Activated CD8-positive, alpha-beta T cell treated with anti-CD3 and anti-CD28 coated beads, Interleukin-2, amount 10 ng/mL, durations not matched to agents 7 days and 5 days (primary cell): Measurements from ENCODE around the gene ATP6V0E2. TPM values are rescaled to one million over a fixed set of nuclear protein-coding genes. Genes with fewer than 3 reads are reported as not detected.

ENCODE experiments used
- ATAC-seq: fragments of 150-1000 bp; cut with Tn5 transposase; one replicate; pipeline ENCODE4 v1.10.0; 2021; ENCODE audit warnings: moderate library complexity
- CTCF ChIA-PET: fragments of 350-600 bp; sonication (Branson Sonifier 250); formaldehyde crosslinking; loops from one replicate; lab custom pipeline; 2021; ENCODE audit warnings: antibody characterized with exemption; lab: Charles Lee
- POLR2A ChIA-PET: fragments of 350-600 bp; sonication (Branson Sonifier 250); formaldehyde crosslinking; loops from one replicate; lab custom pipeline; 2021; ENCODE audit warnings: antibody characterized with exemption; lab: Charles Lee
- DNase-seq: peaks from one replicate; pipeline ENCODE4 v3.0.0-alpha.2; 2020
- H3K27ac Mint-ChIP-seq: one replicate; pipeline ENCODE4 v1.8.0; 2021; ENCODE audit warnings: mild to moderate bottlenecking, mixed read lengths
- H3K27me3 Mint-ChIP-seq: one replicate; pipeline ENCODE4 v1.8.0; 2021; ENCODE audit warnings: low read depth, mixed read lengths
- H3K36me3 Mint-ChIP-seq: one replicate; pipeline ENCODE4 v1.8.0; 2021; ENCODE audit warnings: low read depth, mixed read lengths
- H3K4me1 Mint-ChIP-seq: one replicate; pipeline ENCODE4 v1.8.0; 2021; ENCODE audit warnings: low read depth, mixed read lengths
- H3K4me3 Mint-ChIP-seq: one replicate; pipeline ENCODE4 v1.8.0; 2021; ENCODE audit warnings: mild to moderate bottlenecking, mixed read lengths
- H3K9me3 Mint-ChIP-seq: one replicate; pipeline ENCODE4 v1.8.0; 2022; ENCODE audit warnings: mixed read lengths; ENCODE audit not compliant: insufficient read depth
- total RNA-seq, 2 experiments: library from RNA; stranded (reverse); gene quantifications; one replicate each; pipeline ENCODE4 v1.2.3, GENCODE V29; 2021

Gene ATP6V0E2
- total RNA-seq, 2 experiments from 2014 or later: 92.9 to 99.6 TPM

DNA sequence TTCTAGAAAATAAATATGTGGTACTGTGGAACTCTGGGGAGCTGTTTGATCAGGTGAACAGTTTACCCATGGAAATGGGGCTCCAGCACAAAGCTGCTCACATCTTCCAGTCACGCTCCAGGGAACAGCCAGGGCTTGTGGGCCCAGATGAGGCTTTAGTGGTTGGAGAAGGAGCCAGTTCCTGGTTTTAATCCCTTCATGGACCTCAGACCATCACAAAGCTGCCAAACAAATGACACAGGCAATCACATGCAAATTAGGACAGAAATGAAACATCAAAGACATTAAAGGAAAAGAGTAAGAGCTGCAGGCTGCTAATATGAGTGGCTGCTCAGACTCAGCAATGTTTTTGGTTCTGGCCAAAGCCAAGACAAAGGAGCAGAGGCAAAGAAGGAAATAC is 2.2 kb upstream of the ATP6V0E2 start:
- H3K36me3 Mint-ChIP-seq: peaks cover 43% of the 10 kb centered on the region
- CTCF ChIA-PET: interaction anchor here (0.9 to 1.6 kb wide), 2 partner anchors 12 to 33 kb away, joined by 6 to 11 read pairs; partner anchors contain the start of gene ZNF862
- peak; percentile 25 for DNase-seq
- no peaks in the 10 kb centered on the region for H3K27me3 Mint-ChIP-seq
- H3K4me3 Mint-ChIP-seq: peak overlapping the region; percentile 84
- peaks cover 83% of the 10 kb centered on the region for H3K4me1 Mint-ChIP-seq
- POLR2A ChIA-PET: interaction anchor here (0.6 to 6.2 kb wide), 3 partner anchors 33 to 861 kb away, joined by 3 to 35 read pairs (median 3); partner anchors contain the start of gene ZNF862
- peak overlapping the region; percentile 98 for H3K27ac Mint-ChIP-seq
- ATAC-seq: no peak
- H3K9me3 Mint-ChIP-seq: no peaks in the 10 kb centered on the region

- ChIA-PET POLR2A (interaction anchor here (6.2 kb wide), 1 partner anchor 34 kb away, joined by 35 read pairs; the partner anchor contains the start of gene ZNF862), CTCF (interaction anchor here (1.6 kb wide), 1 partner anchor 11 kb away, joined by 11 read pairs; no protein-coding TSS in a partner anchor)
- Mint-ChIP-seq H3K27me3 (no peaks in the 10 kb centered on the region), H3K36me3 (peaks cover 43% of the 10 kb centered on the region), H3K9me3 (no peaks in the 10 kb centered on the region), H3K4me1 (peaks cover 78% of the 10 kb centered on the region), H3K4me3 (peak overlapping the region; percentile 84), H3K27ac (peak overlapping the region; percentile 98)
- peak; percentile 52 for DNase-seq
- ATAC-seq: no peak
Observed at GRCh38 chr7:149872419-149873073, 1.2 kb upstream of the ATP6V0E2 start.

DNA sequence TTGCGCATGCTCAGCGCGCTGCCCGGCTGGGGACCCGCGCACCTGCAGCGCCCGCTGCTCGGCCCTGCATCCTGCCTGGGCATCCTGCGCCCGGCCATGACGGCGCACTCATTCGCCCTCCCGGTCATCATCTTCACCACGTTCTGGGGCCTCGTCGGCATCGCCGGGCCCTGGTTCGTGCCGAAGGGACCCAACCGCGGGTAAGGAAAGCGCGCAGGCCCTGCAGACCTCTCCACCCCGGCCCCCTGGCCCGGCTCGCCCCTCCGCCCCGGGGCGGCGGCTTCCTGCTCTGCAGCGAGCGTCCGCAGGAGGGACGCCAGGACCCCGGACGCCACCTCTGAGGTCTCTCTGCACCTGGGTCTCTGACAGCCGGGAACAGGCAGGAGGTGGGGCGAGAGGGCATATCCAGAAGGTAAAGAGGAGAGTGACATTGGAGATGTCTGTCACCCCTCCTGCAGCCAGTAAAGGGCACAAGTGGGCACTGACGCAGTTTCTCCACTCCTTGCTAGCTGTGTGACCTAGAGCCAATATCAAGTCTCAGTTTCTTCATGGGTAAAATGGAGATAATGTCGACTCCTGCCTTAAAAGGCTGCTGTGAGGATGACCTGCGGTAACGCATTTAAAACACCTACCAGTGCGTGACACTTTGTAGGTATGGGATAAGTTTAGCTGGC is 338 bp downstream of the ATP6V0E2 start:
- DNase-seq: peak; percentile 58
- ChIA-PET POLR2A (interaction anchor here (0.8 kb wide), 1 partner anchor 9 kb away, joined by 3 read pairs; no protein-coding TSS in a partner anchor), CTCF (interaction anchor here (1.4 to 1.5 kb wide), 3 partner anchors 9 to 24 kb away, joined by 3 to 6 read pairs (median 3); no protein-coding TSS in a partner anchor)
- H3K27ac Mint-ChIP-seq: peak overlapping the region; percentile 85
- H3K4me3 Mint-ChIP-seq: peak overlapping the region; percentile 84
- H3K27me3 Mint-ChIP-seq: no peaks in the 10 kb centered on the region
- peaks cover 41% of the 10 kb centered on the region for H3K36me3 Mint-ChIP-seq
- no peaks in the 10 kb centered on the region for H3K9me3 Mint-ChIP-seq
- H3K4me1 Mint-ChIP-seq: peaks cover 70% of the 10 kb centered on the region
- ATAC-seq: no peak

GRCh38 chr7:149874644-149875028 is 867 bp downstream of the ATP6V0E2 start:
- peaks cover 43% of the 10 kb centered on the region for H3K36me3 Mint-ChIP-seq
- H3K27ac Mint-ChIP-seq: peak overlapping the region; percentile 85
- ATAC-seq: no peak

DNA sequence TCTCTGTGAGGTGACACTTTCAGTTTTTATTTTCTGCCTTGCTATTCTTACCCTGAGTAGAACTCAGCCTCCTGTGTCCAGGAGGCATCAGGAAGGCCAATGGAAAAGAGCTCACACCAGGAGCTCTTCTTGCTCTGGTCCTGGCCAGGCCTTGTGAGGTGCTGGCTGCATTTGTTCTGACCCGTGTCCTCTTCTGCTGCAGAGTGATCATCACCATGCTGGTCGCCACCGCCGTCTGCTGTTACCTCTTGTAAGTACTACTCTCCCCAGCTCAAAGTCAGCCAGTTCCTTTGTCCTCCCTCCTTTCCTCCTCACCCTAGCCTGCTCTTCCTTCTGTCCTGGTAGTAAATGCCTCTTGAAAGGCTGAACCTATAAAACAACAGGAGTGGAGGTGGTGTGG is 1.6 kb downstream of the ATP6V0E2 start:
- H3K4me1 Mint-ChIP-seq: peaks cover 58% of the 10 kb centered on the region
- DNase-seq: no peak
- ATAC-seq: no peak
- peak overlapping the region; percentile 84 for H3K4me3 Mint-ChIP-seq
- peak overlapping the region; percentile 51 for H3K27ac Mint-ChIP-seq
- ChIA-PET CTCF (interaction anchor here (1.4 to 1.5 kb wide), 3 partner anchors 8 to 25 kb away, joined by 3 to 6 read pairs (median 3); no protein-coding TSS in a partner anchor), POLR2A (no interaction called here)
- H3K27me3 Mint-ChIP-seq: no peaks in the 10 kb centered on the region
- peaks cover 44% of the 10 kb centered on the region for H3K36me3 Mint-ChIP-seq
- no peaks in the 10 kb centered on the region for H3K9me3 Mint-ChIP-seq

More at GRCh38 chr7:149874644-149875028, 867 bp downstream of the ATP6V0E2 start:
- peaks cover 66% of the 10 kb centered on the region for H3K4me1 Mint-ChIP-seq
- ChIA-PET CTCF (interaction anchor here (1.4 to 1.5 kb wide), 3 partner anchors 8 to 25 kb away, joined by 3 to 6 read pairs (median 3); no protein-coding TSS in a partner anchor), POLR2A (interaction anchor here (0.8 kb wide), 1 partner anchor 9 kb away, joined by 3 read pairs; no protein-coding TSS in a partner anchor)
- peak overlapping the region; percentile 84 for H3K4me3 Mint-ChIP-seq
- no peaks in the 10 kb centered on the region for H3K27me3 Mint-ChIP-seq
- no peak for DNase-seq
- no peaks in the 10 kb centered on the region for H3K9me3 Mint-ChIP-seq

GRCh38 chr7:149877890-149878522 is 4.2 kb downstream of the ATP6V0E2 start:
- H3K9me3 Mint-ChIP-seq: no peaks in the 10 kb centered on the region
- H3K4me1 Mint-ChIP-seq: peaks cover 40% of the 10 kb centered on the region
- ChIA-PET POLR2A (interaction anchor here (0.6 kb wide), 1 partner anchor 899 kb away, joined by 3 read pairs; no protein-coding TSS in a partner anchor), CTCF (no interaction called here)
- H3K36me3 Mint-ChIP-seq: peaks cover 45% of the 10 kb centered on the region
- H3K4me3 Mint-ChIP-seq: no peak overlapping the region
- no peak for DNase-seq
- ATAC-seq: no peak
- no peak overlapping the region for H3K27ac Mint-ChIP-seq
- no peaks in the 10 kb centered on the region for H3K27me3 Mint-ChIP-seq

DNA sequence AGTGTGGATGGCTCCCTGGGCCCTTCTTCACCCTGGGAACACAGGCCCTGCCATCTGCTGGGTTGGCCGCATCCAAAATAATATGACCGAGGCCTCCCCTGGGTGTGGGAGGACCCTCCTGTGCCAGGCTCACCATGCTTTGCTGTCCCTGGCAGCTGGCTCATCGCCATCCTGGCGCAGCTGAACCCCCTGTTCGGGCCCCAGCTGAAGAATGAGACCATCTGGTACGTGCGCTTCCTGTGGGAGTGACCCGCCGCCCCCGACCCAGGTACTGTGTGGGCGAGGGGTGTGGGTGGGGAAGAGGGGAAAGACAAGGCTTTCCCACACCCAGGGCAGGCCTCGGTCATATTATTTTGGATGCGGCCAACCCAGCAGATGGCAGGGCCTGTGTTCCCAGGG is 4.8 kb downstream of the ATP6V0E2 start:
- Mint-ChIP-seq H3K4me3 (no peak overlapping the region), H3K27ac (no peak overlapping the region), H3K4me1 (peaks cover 45% of the 10 kb centered on the region), H3K27me3 (no peaks in the 10 kb centered on the region), H3K36me3 (peaks cover 49% of the 10 kb centered on the region), H3K9me3 (no peaks in the 10 kb centered on the region)
- ChIA-PET CTCF (no interaction called here), POLR2A (no interaction called here)
- DNase-seq: no peak
- no peak for ATAC-seq

DNA sequence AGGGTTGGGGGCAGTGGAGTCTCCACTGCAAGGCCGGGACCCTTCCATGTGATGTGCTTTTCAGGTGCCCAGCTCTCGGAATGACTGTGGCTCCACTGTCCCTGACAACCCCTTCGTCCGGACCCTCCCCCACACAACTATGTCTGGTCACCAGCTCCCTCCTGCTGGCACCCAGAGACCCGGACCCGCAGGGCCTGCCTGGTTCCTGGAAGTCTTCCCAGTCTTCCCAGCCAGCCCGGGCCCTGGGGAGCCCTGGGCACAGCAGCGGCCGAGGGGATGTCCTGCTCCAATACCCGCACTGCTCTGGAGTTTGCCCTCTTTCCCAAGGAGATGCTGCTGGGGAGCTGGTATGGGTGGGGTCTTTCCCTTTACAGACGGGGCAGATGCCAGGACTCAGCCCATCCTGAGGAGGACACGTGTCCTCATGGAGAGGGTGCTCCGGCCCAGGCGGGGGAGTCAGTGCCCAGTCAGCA is 5.5 kb downstream of the ATP6V0E2 start:
- Mint-ChIP-seq H3K9me3 (no peaks in the 10 kb centered on the region), H3K27me3 (no peaks in the 10 kb centered on the region), H3K4me1 (peaks cover 52% of the 10 kb centered on the region), H3K4me3 (no peak overlapping the region), H3K27ac (no peak overlapping the region), H3K36me3 (peaks cover 54% of the 10 kb centered on the region)
- DNase-seq (no peak), ATAC-seq (no peak)
- POLR2A ChIA-PET: interaction anchor here (1.3 kb wide), 1 partner anchor 41 kb away, joined by 4 read pairs; the partner anchor contains the start of gene ZNF862
- CTCF ChIA-PET: interaction anchor here (0.7 kb wide), 1 partner anchor 16 kb away, joined by 3 read pairs; no protein-coding TSS in a partner anchor

DNA sequence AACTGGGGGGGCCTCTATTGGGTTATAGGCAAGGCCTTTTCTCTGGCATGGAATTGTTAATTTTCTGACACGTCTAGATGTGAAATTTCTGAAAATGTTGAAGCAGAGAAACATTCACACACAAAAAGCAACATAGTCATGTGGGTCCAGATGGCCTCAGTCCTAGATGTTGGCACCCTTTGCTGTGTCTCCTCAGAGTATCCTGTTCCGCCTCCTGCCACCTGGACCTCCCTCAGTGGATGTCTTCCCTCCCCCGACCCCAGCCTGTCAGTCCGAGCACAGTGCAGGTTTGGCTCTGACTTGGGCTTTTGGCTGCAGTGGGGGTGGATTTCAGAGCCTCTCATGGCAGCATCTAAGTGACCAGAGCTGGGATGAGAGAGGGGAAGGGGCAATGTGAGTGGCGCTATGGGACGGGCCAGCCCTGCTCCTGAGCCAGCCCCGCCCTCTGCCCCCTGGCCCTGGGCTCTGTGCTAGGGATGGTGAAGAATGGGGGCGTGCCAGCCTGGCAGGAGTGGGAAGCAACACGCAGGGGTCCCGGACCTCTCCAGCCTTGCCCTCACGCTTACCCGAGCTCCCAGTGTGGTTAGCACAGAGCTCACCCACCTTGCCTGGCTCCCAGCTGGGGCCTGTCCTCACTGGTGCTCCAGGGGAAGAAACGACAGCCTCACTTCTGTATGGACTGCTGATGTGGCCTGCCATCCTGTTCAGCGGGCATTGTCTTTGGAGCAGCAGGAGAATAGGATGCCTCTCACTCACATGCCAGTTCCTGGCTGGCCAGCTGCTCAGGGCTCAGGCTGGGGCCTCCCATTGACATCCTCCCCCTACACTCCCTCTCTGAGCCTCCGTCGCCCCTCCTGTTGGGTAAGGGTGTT is 6.2 kb downstream of the ATP6V0E2 start:
- Mint-ChIP-seq H3K4me1 (peaks cover 46% of the 10 kb centered on the region), H3K9me3 (no peaks in the 10 kb centered on the region)

DNA sequence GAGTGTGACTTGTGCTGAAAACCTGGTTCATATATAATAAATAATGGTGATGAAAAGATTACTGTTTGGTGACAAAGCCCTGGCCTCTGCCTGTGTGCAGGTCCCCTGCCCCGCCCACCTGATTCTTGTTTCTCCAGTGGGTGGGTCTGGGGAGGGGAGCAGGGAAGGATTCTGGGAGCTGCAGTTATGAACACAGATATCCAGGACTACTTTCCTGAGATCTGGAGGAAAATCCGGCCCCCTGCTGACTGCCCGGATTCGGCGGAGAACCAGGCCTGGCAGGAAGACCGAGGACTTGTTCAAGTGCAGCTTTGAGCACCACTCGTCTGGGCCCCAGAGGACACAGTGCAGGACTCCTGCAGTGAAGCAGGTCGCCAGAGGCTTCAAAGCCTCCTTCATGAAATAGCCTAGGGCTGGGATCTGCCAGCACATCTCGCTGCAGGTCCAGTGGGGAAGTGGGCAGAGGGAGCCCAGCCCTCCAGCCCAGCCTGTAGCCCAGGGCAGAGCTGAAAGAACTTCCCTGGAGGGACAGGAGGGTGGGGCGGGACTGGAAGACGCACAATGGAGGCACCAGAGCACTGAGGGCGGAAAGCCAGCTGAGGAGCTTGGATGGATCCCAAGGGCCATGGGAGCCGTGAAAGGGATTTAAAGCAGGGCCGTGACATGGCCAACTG is 7.0 kb downstream of the ATP6V0E2 start:
- DNase-seq (no peak), ATAC-seq (no peak)
- H3K27me3 Mint-ChIP-seq: no peaks in the 10 kb centered on the region
- peaks cover 47% of the 10 kb centered on the region for H3K36me3 Mint-ChIP-seq
- CTCF ChIA-PET: interaction anchor here (0.7 to 2.7 kb wide), 2 partner anchors 11 to 43 kb away, joined by 3 to 6 read pairs; partner anchors contain the start of gene ZNF862
- POLR2A ChIA-PET: no interaction called here
- peaks cover 41% of the 10 kb centered on the region for H3K4me1 Mint-ChIP-seq
- no peaks in the 10 kb centered on the region for H3K9me3 Mint-ChIP-seq
- no peak overlapping the region for H3K4me3 Mint-ChIP-seq
- no peak overlapping the region for H3K27ac Mint-ChIP-seq

More for the DNA sequence above, 6.2 kb downstream of the ATP6V0E2 start:
- ChIA-PET POLR2A (interaction anchor here (1.3 kb wide), 1 partner anchor 42 kb away, joined by 4 read pairs; the partner anchor contains the start of gene ZNF862), CTCF (interaction anchor here (0.7 kb wide), 1 partner anchor 16 kb away, joined by 3 read pairs; no protein-coding TSS in a partner anchor)
- Mint-ChIP-seq H3K27ac (no peak overlapping the region), H3K27me3 (no peaks in the 10 kb centered on the region), H3K4me3 (no peak overlapping the region), H3K36me3 (peaks cover 54% of the 10 kb centered on the region)
- DNase-seq: no peak
- no peak for ATAC-seq
